ENCODE measurements around the gene TMEM178B.

- TF ChIP-seq CTCF (IDR thresholded peaks at IDR 0.05; ENCODE audit: poor library complexity) (no peak), EZH2 (IDR thresholded peaks at IDR 0.05; ENCODE audit: borderline replicate concordance) (no peak)
These were observed 335.4 kb downstream of the TMEM178B start for GRCh38 chr7:141409219-141409618.
